HepG2 (cell line): ENCODE data around the gene STAT5A. TPM values are rescaled to one million over a fixed set of nuclear protein-coding genes. Genes with fewer than 3 reads are reported as not detected.

Experiments used
- ATF7-NPFF ChIP-seq: sonication (generic); formaldehyde crosslinking; IDR thresholded peaks from 2 replicates; pipeline ENCODE4 v1.8.1; 2023; ENCODE audit warnings: mild to moderate bottlenecking, low read depth, missing genetic modification reagents, moderate library complexity
- CBFB ChIP-seq: sonication (generic); formaldehyde crosslinking; IDR thresholded peaks from 2 replicates; pipeline ENCODE4 v1.4.0; 2020; ENCODE audit warnings: missing genetic modification reagents
- CC2D1A ChIP-seq: sonication (generic); formaldehyde crosslinking; IDR thresholded peaks from 2 replicates; pipeline ENCODE4 v1.8.1; 2023; ENCODE audit warnings: mild to moderate bottlenecking, missing genetic modification reagents
- PRDM15 ChIP-seq: sonication (generic); formaldehyde crosslinking; IDR thresholded peaks from 2 replicates; pipeline ENCODE4 v1.4.0; 2020; ENCODE audit warnings: missing genetic modification reagents
- RFXANK ChIP-seq: IDR thresholded peaks from 2 replicates; pipeline ENCODE4 v1.6.1; 2016
- RFXAP ChIP-seq: sonication (generic); formaldehyde crosslinking; IDR thresholded peaks from 2 replicates; pipeline ENCODE4 v1.4.0; 2020; ENCODE audit warnings: missing genetic modification reagents, borderline replicate concordance
- RXRA ChIP-seq: sonication (generic); formaldehyde crosslinking; IDR thresholded peaks from 2 replicates; pipeline ENCODE4 v1.5.1; 2020; ENCODE audit warnings: missing genetic modification reagents
- SIN3A ChIP-seq: IDR thresholded peaks from 2 replicates; pipeline ENCODE4 v1.6.1; 2011; ENCODE audit warnings: low read depth, mild to moderate bottlenecking, control low read depth, low read length, borderline replicate concordance
- WIZ ChIP-seq: sonication (generic); formaldehyde crosslinking; IDR thresholded peaks from 2 replicates; pipeline ENCODE4 v1.5.1; 2020; ENCODE audit warnings: mild to moderate bottlenecking, missing genetic modification reagents
- ZBTB21 ChIP-seq: sonication (generic); formaldehyde crosslinking; IDR thresholded peaks from 2 replicates; pipeline ENCODE4 v1.4.0; 2020; ENCODE audit warnings: missing genetic modification reagents
- ZNF232 ChIP-seq: sonication (generic); formaldehyde crosslinking; IDR thresholded peaks from 2 replicates; pipeline ENCODE4 v1.4.0; 2020; ENCODE audit warnings: missing genetic modification reagents, borderline replicate concordance
- ZNF260 ChIP-seq: sonication (generic); formaldehyde crosslinking; IDR thresholded peaks from 2 replicates; pipeline ENCODE4 v1.4.0; 2020; ENCODE audit warnings: missing genetic modification reagents, low read depth, mild to moderate bottlenecking, borderline replicate concordance
- ZNF362 ChIP-seq: sonication (generic); formaldehyde crosslinking; IDR thresholded peaks from 2 replicates; pipeline ENCODE4 v1.4.0; 2020; ENCODE audit warnings: missing genetic modification reagents, mild to moderate bottlenecking, borderline replicate concordance
- ZNF460 ChIP-seq: sonication (generic); formaldehyde crosslinking; IDR thresholded peaks from 2 replicates; pipeline ENCODE4 v1.5.1; 2020; ENCODE audit warnings: missing genetic modification reagents, mild to moderate bottlenecking, borderline replicate concordance
- ZNF512B ChIP-seq: sonication (generic); formaldehyde crosslinking; IDR thresholded peaks from 2 replicates; pipeline ENCODE4 v1.5.1; 2020; ENCODE audit warnings: missing genetic modification reagents, mild to moderate bottlenecking, borderline replicate concordance
- ZNF7 ChIP-seq: IDR thresholded peaks from 2 replicates; pipeline ENCODE4 v1.6.1; 2016; ENCODE audit warnings: missing biosample characterization, missing genetic modification reagents
- ZZZ3 ChIP-seq: sonication (generic); formaldehyde crosslinking; IDR thresholded peaks from 2 replicates; pipeline ENCODE4 v1.4.0; 2020; ENCODE audit warnings: missing genetic modification reagents, mild to moderate bottlenecking, borderline replicate concordance
- polyA plus RNA-seq, 8 experiments: library from polyadenylated mRNA; depleted of rRNA in 3 of 8; stranded (reverse) in 7 of 8; unstranded in 1 of 8; fragments of >200 nt; fragmentation: Illumina TruSeq in 4 of 8; extraction: Trizol in 4 of 8; gene quantifications; 2 replicates each; pipeline versions ENCODE4 v1.2.1 to v1.2.3, GENCODE V29; 2011 to 2016; ENCODE audit warnings: low read depth in 4 of 8, missing spikeins in 1 of 8, mixed read lengths in 1 of 8; ENCODE audit not compliant: insufficient read depth in 1 of 8
- total RNA-seq, 5 experiments: library from RNA; depleted of rRNA; stranded (reverse); fragments of >200 nt; fragmentation: Illumina TruSeq; extraction: Trizol; gene quantifications; 2 replicates each; pipeline ENCODE4 v1.2.3, GENCODE V29; 2016; ENCODE audit warnings: low read depth in 1 of 5
- TF ChIP-seq, protein P1 (sequence below): sonication (generic); formaldehyde crosslinking; IDR thresholded peaks from 2 replicates; pipeline ENCODE4 v1.8.0; 2022; ENCODE audit warnings: mild to moderate bottlenecking, missing genetic modification reagents; ENCODE audit not compliant: insufficient replicate concordance

The STAT5A gene
- total and polyA plus RNA-seq, 2 of the 13 experiments (the other 11 are each of a cell fraction or from before 2014, with no cell fraction given) = 1.4 to 4.1 TPM

- no peak for TF ChIP-seq ATF7-NPFF
- TF ChIP-seq ZBTB21 (CRISPR knock-in tag) = no peak
- no peak for TF ChIP-seq ZNF7
- peak; percentile 56; the same call in 1 of the 2 replicates for TF ChIP-seq ZNF460 (CRISPR knock-in tag)
- no peak for TF ChIP-seq SIN3A
- no peak for TF ChIP-seq CC2D1A (CRISPR knock-in tag)
- no peak for TF ChIP-seq RFXANK (CRISPR knock-in tag)
- 0 out of 2 replicates have a peak, but pooled peaks have one; percentile 21 for TF ChIP-seq WIZ (CRISPR knock-in tag)
- no peak for TF ChIP-seq ZNF362 (CRISPR knock-in tag)
- TF ChIP-seq CBFB = no peak
- TF ChIP-seq RFXAP (CRISPR knock-in tag) = peak; percentile 65; the same call in 1 of the 2 replicates
- peak; percentile 71; the same call in 1 of the 2 replicates for TF ChIP-seq ZNF232 (CRISPR knock-in tag)
- TF ChIP-seq, protein P1, sequence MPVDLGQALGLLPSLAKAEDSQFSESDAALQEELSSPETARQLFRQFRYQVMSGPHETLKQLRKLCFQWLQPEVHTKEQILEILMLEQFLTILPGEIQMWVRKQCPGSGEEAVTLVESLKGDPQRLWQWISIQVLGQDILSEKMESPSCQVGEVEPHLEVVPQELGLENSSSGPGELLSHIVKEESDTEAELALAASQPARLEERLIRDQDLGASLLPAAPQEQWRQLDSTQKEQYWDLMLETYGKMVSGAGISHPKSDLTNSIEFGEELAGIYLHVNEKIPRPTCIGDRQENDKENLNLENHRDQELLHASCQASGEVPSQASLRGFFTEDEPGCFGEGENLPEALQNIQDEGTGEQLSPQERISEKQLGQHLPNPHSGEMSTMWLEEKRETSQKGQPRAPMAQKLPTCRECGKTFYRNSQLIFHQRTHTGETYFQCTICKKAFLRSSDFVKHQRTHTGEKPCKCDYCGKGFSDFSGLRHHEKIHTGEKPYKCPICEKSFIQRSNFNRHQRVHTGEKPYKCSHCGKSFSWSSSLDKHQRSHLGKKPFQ (CRISPR knock-in tag) = no peak
- no peak for TF ChIP-seq ZZZ3
- no peak for TF ChIP-seq PRDM15 (CRISPR knock-in tag)
- TF ChIP-seq ZNF260 (CRISPR knock-in tag) = no peak
- no peak for TF ChIP-seq RXRA (CRISPR knock-in tag)
- TF ChIP-seq ZNF512B (CRISPR knock-in tag) = no peak
Observed at GRCh38 chr17:42304187-42305030, 16.1 kb downstream of the STAT5A start (continued).
